RPMI7951 (cell line): Measurements from ENCODE around the gene CCDC102B. TPM values are rescaled to one million over a fixed set of nuclear protein-coding genes. Genes with fewer than 3 reads are reported as not detected.

Source experiments
- DNase-seq: peaks from one replicate; pipeline ENCODE4 v3.0.0-alpha.2; 2012; ENCODE audit warnings: low read depth
- total RNA-seq: library from RNA; depleted of rRNA; stranded (reverse); fragments of >200 nt; shearing (Covaris generic); gene quantifications from 2 replicates; pipeline ENCODE4 v1.2.3, GENCODE V29; 2014; rRNA removed

The CCDC102B gene
- total RNA-seq, 1 experiment from 2014 or later = 10.1 TPM

GRCh38 chr18:69082499-69082898 is 284.6 kb downstream of the CCDC102B start:
- no peak for DNase-seq

- DNase-seq = no peak
These were observed 288.1 kb downstream of the CCDC102B start for GRCh38 chr18:69085951-69086350.

- no peak for DNase-seq
These were observed 291.1 kb downstream of the CCDC102B start for GRCh38 chr18:69088973-69089372.

GRCh38 chr18:69097349-69097748 is 299.5 kb downstream of the CCDC102B start:
- DNase-seq = no peak

- no peak for DNase-seq
These were observed 305.1 kb downstream of the CCDC102B start for GRCh38 chr18:69102959-69103358.

Other genes with a start within 250 kb of the CCDC102B start
- 47.6 and 58.0 TPM in 2 replicates for gene TMX3, start 83.0 kb upstream of the CCDC102B start, total RNA-seq